Epidermal melanocyte (primary cell): ENCODE results near the gene SEMA6C.
"Not testable (repeated sequence)": the region's sequence is repeated elsewhere in the genome, so short reads cannot be mapped to it uniquely, and the experiment has no call there.

Experiments
- DNase-seq: peaks from one replicate; pipeline ENCODE4 v3.0.0; 2011; ENCODE audit warnings: low spot score; ENCODE audit not compliant: insufficient read length

Gene SEMA6C

GRCh38 chr1:151146412-151147131 lies at the start of gene SEMA6C:
Gene SEMA6C, minus strand, starts transcription at chr1:151146631. Its CDS starts 4,010 bp downstream, at chr1:151142621.
- peak; percentile 83 for DNase-seq

- not testable (repeated sequence) for DNase-seq
These were observed 48.6 kb upstream of the SEMA6C start for GRCh38 chr1:151194894-151195594.

- DNase-seq: no peak
These were observed 47.4 kb upstream of the SEMA6C start for GRCh38 chr1:151193856-151194255.

- no peak for DNase-seq
These were observed 46.9 kb upstream of the SEMA6C start for GRCh38 chr1:151193304-151193703.

- no peak for DNase-seq
These were observed 45.6 kb upstream of the SEMA6C start for GRCh38 chr1:151192047-151192446.

- DNase-seq: peak; percentile 87
These were observed 43.4 kb upstream of the SEMA6C start, which contains the start of gene VPS72 for GRCh38 chr1:151189637-151190445. Gene VPS72, minus strand, starts transcription at chr1:151190197. Its CDS starts 76 bp downstream, at chr1:151190121.

GRCh38 chr1:151188667-151189066 lies 42.2 kb upstream of the SEMA6C start:
- DNase-seq: not testable (repeated sequence)

- no peak for DNase-seq
These were observed 40.8 kb upstream of the SEMA6C start for GRCh38 chr1:151187205-151187604.

- no peak for DNase-seq
These were observed 37.8 kb upstream of the SEMA6C start for GRCh38 chr1:151184211-151184610.

GRCh38 chr1:151176514-151177045 lies 30.1 kb upstream of the SEMA6C start:
- no peak for DNase-seq

GRCh38 chr1:151175863-151176262 lies 29.4 kb upstream of the SEMA6C start, which contains the start of gene TMOD4:
Gene TMOD4, minus strand, starts transcription at chr1:151175981. Its CDS starts 1,106 bp downstream, at chr1:151174875.
- no peak for DNase-seq

- no peak for DNase-seq
These were observed 28.8 kb upstream of the SEMA6C start for GRCh38 chr1:151175041-151175741.

GRCh38 chr1:151171190-151171589 lies 24.8 kb upstream of the SEMA6C start:
- DNase-seq: no peak

- no peak for DNase-seq
These were observed 20.7 kb upstream of the SEMA6C start for GRCh38 chr1:151167116-151167515.

GRCh38 chr1:151166505-151166956 lies 20.1 kb upstream of the SEMA6C start:
- DNase-seq: no peak

GRCh38 chr1:151165738-151166504 lies 19.5 kb upstream of the SEMA6C start, which contains the start of the genes LYSMD1 and SCNM1:
Gene LYSMD1, minus strand, starts transcription at chr1:151165902. Its CDS starts 644 bp downstream, at chr1:151165258.
Gene SCNM1, plus strand, starts transcription at chr1:151166144. Its CDS starts 9 bp downstream, at chr1:151166153.
- peak; percentile 97 for DNase-seq

GRCh38 chr1:151165281-151165737 lies 18.9 kb upstream of the SEMA6C start:
- DNase-seq: peak; percentile 61

- no peak for DNase-seq
These were observed 18.4 kb upstream of the SEMA6C start for GRCh38 chr1:151164732-151165280.

- DNase-seq: no peak
These were observed 12.9 kb upstream of the SEMA6C start for GRCh38 chr1:151159373-151159772.
